ENCODE measurements around the gene MYL6.
"Not testable (repeated sequence)": the region's sequence is repeated elsewhere in the genome, so short reads cannot be mapped to it uniquely, and the experiment has no call there.

The MYL6 gene

DNA sequence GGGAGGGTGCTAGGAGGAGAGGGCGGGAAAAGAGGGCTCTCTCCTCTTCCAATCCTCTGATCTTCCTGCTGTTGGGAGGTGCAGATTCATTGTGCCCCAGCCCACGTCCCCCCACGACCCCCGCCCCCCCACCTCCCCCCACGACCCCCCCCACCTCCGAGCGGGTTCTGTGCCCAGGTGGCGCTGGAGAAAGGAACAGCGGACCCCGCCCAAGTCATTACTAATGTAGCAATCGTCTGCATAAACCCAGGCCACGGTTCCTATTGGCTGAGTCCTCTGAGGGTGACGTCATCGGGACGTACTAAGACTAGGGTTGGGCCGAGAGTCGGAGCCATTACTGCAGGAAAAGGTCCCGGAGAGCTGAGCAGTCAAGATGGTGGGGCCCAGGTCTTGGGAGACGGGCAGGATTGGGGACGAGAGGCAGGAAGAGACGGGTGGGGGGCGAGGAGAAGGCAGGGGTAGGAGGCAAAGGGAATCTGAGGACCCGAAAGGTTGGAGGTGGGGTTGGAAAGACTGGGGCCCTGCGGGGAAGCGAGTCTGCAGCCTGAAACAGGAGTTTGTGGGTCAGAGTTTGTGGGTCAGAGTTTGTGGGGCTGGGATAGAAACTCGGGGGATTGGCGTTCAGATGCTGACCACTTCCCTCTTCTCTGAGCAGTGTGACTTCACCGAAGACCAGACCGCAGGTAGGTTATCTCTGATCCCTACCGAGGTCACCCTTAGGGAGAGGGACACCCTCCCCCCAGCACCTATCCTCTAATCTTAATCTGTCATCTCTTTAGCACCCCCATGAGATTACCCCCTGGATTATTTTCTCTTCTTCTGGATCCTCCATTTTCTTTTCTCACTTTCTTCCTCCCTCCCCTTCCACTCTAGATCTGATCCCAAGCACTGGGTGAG lies at the start of gene MYL6:
MYL6 (plus strand) TSS at position 331 of the 897 bp plus-strand sequence; CDS start at position 374, 43 bp downstream.
- DNase-seq, result peak; percentile 83

DNA sequence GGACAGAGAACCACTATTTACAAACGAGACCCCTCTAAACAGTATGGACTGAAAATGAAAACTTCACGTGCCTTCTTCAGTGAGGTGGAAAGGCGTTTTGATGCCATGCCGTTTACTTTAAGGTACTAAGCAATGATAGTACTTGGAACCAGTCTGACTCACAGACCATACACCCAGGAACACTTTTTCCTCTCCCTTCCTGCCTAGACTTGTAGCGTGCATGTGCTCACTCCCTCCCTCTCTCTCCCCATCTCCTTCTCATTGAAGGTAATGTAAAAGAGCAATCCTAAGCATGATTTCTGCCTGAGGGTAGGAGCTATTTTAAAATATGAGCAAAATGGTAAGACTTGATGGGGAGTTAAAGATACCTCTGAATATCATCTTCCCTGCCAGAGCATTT lies 47.6 kb upstream of the MYL6 start:
- no peak for DNase-seq

DNA sequence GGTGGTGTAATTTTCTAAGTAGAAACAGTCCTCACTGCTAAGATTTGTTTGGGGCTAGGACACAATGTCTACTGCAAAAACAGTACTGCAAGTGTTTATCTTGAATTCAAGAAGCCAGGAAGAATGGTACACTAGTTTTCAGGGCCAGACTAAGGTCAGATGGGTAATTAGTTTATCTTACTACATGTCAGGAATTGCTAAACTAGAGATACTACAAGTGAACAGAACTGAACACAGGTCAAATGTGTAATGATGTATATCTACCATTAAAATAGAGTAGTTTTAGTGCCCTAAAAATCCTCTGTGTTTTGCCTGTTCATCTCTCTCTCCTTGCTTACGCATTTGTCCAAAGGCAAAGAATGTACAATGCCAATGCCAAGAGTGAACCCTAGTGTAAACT lies 44.1 kb upstream of the MYL6 start:
- no peak for DNase-seq

DNA sequence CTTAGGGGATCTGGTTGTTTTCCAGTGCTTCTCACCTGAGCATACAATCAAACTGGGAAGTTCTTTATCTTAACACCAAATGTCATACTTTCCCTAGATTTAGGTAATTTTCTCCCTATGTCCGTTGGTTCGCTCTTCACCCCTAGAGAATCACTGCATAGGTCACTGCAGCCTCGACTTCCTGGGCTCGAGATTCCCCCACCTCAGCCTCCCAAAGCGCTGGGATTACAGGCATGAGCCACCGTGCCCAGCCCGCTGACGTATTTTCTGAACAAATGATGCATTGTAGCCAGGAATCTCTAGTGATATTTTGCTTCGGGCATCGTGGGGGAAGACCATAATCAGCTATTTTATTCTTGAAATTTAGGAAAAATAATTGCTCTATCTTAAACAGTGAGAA lies 42.8 kb upstream of the MYL6 start:
- DNase-seq, result no peak

DNA sequence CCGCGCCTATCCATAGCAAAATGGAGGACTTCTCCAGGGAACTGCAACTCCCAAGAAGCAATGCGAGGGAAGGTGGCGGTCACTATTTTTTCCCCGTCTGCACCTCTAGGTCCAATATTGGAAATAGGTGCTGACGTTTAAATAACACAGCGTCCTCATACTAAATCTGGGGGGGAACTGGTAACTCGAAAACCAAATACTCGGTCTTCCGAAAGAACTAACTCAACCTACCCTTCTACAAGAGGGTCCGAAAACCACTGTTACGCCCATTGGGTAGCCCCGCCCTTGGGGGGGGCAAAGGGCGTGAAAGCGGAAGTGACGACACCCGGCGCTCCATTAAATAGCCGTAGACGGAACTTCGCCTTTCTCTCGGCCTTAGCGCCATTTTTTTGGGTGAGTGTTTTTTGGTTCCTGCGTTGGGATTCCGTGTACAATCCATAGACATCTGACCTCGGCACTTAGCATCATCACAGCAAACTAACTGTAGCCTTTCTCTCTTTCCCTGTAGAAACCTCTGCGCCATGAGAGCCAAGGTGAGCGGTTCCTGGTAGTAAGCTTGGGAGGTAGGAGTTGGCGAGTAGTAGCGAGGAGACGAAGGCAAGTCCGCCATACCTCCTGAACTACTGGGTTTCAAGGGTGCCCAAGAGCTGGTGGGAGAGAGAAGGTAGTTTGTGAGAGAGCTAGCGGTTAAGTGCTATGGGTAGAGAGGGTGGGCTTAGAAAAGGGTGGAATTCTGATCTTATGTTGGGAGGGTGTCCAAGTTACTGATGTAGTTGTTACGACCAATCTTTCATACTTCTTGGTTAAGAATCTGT lies 41.7 kb upstream of the MYL6 start, which contains the start of gene RPL41:
RPL41 (plus strand) TSS at position 367 of the 815 bp plus-strand sequence.
- peak; percentile 90 for DNase-seq

DNA sequence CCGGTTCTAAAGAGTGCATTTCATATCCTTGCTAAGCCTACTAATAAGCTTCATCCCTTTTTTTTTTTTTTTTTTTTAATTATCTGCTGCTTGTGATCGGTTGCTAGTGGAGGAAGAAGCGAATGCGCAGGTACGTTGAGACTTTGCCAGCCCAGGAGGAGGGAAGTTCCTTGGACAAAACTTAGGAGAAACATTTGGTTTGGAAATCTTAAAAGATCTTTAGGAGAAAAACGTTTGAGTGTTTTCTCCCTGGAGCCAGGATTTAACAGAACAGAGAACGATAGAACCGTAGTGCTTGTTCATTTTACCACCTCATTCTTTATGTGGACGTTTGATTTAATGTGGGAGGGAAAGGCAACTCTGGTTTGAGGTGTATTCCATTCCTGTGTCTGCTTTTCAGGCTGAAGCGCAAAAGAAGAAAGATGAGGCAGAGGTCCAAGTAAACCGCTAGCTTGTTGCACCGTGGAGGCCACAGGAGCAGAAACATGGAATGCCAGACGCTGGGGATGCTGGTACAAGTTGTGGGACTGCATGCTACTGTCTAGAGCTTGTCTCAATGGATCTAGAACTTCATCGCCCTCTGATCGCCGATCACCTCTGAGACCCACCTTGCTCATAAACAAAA lies 41.0 kb upstream of the MYL6 start:
- DNase-seq, result not testable (repeated sequence)

DNA sequence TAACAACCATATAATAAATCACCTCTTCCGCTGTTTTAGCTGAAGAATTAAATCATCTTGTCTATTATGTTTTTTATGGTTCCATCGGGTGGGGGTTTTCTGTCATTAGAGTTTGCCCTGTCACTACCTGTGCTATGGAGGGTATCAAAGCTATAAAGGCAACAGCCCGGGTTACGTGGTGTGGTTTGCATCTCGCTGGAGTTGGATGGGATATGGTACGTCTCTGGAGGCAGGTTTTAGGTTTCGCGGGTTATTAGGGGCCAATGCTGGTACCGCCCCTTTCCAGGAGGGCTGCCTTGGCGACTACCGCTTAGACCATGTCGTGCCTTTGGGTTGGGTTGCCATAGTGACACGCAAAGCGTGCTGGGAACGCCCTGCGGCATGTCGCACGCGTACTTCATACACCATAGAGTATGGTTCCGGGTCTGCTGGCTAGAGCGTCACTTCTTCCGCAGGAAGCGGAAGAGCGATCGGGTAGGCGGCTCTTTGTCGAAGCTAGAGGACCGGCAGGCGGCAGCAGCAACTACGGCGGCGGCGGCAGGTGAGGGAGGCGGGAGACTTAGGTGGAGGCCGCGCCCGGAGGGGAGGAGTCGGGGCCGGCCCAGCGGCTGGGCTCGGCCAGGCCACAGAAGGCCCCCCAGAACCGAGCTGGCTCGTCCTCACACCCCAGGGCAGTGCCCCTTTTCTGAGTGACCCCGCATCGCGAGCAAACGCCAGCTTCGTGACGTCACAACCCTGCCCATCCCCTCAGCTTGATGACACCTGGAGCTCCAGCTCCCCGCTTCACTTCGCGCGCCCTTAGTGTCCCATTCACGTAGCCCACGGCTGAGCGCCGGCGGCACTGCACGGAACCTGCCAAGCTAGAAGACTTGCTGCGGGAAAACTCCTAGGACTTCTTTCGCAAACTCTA lies 40.1 kb upstream of the MYL6 start, which contains the start of gene ZC3H10:
ZC3H10 (plus strand) TSS at position 489 of the 910 bp plus-strand sequence. CDS start 2,297 bp downstream, outside the sequence.
- DNase-seq, result peak; percentile 94

DNA sequence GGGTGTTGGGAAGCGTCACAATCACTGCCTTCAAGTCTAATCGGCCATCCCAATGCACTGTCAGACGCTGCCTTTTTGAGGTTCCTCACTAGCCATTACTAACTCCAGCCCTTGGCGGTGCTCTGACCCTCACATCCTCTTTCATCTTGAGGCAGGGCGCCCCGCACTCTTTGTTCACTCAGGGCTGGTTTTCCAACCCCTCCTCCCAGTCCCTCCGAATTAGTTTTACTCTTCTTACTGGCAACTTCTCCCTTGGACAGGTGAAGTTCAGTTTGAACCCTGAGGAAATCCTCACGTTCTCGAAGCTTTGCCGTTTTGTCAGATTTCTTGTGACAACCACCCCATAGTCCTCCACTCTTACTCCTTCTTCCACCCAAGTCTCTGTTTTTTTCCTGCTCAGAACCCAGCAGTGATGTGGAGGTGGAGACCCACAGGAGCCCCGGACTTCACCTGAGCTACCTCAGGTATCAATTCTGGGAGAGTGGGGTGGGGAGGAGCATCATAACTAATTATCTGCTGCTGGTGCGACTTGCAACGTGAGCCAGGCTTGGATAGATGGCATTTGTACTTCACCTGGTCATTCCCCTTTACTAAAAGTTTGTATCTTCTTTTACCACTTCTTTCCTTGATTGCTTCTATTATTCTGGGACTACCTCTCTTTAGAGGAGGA lies 39.3 kb upstream of the MYL6 start:
- no peak for DNase-seq

DNA sequence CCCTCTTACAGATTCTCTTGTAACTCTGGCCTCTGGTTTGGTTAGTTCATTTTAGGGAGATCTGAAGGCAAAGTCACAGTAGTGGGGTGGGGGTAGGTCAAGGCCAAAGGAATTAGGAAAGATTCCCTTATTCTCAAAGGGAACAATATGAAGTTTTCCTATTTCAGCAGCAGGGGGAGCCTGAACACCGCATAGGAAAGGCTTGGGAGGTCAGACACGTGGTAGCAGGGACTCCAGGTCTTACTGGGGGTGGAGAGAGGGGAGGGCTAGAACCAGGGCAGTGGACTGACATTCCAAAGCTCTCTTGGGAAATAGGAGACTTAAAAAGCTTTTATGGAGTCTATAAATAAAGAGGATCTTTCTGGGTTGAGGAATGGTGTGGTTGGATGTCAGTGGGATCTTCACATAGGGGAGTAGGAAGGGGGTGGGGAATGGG lies 38.8 kb upstream of the MYL6 start:
- DNase-seq, result peak; percentile 37

DNA sequence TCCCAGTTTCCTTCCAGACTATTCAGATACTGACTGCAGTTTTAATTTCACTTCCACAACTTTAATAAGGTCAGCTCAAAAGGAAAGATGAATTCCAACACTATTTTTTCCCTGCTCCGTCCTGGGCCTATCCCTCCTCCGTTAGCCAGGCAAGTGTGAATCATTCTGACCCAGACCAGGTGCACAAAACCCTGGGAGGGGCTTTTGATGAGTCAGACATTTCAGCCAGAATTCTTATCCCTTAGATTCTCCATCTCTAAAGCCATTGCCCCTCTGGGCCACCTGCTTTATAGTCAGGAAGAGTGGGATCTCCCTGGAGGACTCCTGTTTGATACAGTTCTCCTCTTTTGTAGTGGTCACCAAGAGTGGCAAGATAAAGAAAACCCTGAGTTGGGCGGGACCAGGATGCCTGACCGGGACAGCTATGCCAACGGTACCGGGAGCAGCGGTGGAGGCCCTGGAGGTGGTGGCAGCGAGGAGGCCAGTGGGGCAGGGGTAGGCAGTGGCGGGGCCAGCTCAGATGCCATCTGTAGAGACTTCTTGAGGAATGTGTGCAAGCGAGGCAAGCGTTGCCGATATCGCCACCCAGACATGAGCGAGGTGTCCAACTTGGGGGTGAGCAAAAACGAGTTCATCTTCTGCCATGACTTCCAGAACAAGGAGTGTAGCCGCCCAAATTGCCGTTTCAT lies 37.9 kb upstream of the MYL6 start:
- DNase-seq, result no peak

DNA sequence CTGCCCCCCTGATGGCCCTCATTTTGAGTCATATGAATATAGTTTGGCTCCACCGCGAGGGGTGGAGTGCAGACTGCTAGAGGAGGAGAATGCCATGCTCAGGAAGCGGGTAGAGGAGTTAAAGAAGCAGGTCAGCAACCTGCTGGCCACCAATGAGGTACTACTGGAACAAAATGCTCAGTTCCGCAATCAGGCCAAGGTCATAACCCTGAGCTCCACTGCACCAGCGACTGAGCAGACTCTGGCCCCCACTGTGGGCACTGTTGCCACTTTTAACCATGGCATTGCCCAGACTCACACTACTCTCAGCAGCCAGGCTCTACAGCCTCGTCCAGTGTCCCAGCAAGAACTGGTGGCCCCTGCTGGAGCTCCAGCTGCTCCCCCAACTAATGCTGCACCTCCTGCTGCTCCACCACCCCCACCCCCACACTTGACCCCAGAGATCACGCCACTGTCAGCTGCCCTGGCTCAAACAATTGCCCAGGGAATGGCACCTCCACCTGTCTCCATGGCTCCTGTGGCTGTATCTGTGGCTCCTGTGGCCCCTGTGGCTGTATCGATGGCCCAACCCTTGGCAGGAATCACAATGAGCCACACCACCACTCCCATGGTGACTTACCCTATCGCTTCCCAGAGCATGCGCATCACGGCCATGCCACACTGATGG lies 36.8 kb upstream of the MYL6 start:
- DNase-seq, result no peak

DNA sequence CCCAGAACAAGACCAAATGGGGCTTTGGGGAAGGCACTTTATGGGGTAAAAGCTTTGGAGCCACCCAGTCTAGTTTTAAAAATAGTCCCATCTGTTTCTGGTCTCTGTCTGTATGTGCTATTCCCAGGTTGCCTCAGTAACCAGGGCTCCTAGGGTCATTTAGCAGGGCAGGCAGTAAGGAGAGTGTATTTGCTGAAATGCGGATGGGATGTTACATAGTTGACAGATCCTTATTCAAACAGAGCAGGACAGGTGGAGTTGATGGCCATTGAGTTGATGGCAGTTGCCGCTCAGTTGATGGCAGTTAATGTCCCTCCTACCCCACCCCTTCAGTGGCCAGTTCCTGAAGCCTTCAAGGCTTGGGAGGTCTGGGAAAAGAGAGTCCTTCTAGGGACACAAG lies 35.5 kb upstream of the MYL6 start:
- DNase-seq, result no peak

DNA sequence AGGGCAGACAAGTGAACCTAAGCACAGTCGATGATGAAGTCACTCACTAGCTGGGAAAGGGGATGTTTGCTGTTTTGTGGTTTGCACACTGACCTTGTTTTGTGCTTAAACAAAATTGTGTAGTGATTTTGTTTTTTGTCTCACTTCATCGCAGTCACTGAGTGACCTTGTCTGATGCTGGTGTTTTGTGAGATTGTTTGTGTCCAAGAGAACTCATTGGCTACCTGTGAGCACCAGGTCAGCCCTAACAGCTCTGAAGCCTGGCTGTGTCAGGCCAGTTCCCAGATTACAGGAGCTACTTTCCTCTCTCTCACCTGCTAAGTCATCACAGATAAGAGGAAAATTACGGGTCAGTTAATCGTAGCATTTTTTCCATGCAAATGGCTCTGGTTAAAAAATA lies 34.0 kb upstream of the MYL6 start:
- DNase-seq, result no peak

DNA sequence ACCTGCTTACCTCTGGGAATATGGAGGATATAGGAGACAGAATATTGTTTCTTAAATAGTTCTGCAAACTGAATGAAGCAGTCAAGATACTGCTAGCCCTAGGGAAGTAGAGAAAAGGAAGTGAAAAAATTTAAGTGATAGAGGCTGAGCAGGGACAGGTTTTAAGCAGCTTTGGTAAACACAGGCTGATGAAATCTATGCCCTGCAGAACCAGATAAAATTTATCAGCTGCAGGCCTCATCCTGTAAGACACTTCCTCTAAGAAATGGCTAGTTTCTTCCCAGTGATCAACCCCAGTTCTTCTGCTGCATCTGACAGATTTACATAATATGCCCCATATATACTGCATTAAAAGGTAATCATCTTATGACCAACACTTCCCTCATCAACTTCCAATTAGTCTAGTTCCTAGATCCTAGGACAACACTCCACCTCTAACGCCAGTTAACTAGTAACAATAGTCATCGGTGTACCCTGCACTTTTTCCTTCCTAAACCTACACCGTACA lies 31.4 kb upstream of the MYL6 start:
- DNase-seq, result no peak

DNA sequence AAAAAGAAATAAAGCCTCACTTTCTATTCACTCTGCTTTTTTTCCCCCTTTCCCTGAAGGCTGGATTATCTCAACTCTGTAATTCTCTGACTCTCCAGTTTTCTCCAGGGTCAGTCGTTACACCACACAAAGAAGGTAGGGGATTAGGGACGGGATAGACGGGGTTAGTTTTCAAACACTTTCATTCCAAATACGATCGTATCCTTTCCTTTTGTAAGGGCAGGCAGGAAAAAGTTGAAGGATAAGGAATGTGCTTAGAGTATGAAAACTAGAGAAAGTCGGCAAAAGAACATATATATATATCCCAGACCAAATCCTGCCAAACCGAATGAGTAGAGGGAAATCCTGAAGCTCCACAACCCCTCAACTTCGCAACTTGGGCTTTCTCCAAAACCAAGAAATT lies 30.7 kb upstream of the MYL6 start:
- DNase-seq, result no peak

DNA sequence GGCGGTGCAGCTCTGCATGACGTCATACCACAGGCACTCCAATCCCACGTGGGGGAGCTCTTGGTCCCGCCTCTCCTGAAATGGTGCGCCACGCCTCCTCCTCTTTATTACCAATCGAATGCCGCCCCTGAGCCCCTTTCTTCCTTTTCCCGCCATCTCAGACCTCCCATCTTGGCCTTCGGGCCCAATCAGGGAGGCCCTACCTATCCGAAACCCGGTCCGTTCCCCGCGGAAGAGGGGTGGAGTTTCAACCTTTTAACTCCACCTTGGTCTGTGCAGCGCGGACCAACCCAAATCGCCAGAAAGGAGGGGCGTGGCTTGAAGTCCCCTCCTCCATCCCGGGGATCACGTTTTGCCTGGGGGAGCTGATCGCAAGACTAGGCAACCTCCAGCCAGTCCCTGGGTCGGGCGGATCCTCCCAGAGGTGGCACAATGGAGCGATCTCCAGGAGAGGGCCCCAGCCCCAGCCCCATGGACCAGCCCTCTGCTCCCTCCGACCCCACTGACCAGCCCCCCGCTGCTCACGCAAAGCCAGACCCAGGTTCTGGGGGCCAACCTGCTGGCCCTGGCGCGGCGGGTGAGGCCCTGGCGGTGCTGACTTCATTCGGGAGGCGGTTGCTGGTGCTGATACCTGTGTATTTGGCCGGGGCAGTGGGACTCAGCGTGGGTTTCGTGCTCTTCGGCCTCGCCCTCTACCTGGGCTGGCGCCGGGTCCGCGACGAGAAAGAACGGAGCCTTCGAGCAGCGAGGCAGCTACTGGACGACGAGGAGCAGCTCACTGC lies 30.1 kb upstream of the MYL6 start, which contains the start of gene ESYT1:
ESYT1 (plus strand) TSS at position 380 of the 782 bp plus-strand sequence; CDS start at position 433, 53 bp downstream.
- DNase-seq, result peak; percentile 96

DNA sequence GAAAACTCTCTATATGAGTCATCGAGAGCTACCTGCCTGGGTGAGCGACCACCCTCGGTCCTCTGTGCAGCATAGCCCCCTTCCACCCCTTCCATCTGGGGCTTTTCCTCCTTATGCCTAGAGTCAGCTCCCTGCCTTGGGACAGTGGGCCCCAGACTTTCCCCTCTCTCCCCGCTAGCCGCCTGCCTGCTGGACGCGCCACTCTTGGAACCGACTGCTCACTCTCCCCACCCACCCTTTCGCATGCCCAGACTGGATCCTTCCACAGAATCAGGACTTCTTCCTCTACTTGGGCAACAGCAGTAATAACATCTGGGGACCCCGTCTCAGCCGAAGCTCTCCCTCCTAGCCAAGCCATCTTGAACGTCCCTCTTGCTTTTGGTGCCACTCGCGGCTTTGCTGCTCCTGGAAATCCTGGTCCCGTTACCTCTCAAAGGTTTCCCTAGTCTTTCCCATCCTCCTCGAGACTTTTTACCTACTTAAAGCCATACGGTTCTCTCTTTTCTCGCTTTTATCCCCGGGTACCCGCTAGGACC lies 29.4 kb upstream of the MYL6 start:
- no peak for DNase-seq

DNA sequence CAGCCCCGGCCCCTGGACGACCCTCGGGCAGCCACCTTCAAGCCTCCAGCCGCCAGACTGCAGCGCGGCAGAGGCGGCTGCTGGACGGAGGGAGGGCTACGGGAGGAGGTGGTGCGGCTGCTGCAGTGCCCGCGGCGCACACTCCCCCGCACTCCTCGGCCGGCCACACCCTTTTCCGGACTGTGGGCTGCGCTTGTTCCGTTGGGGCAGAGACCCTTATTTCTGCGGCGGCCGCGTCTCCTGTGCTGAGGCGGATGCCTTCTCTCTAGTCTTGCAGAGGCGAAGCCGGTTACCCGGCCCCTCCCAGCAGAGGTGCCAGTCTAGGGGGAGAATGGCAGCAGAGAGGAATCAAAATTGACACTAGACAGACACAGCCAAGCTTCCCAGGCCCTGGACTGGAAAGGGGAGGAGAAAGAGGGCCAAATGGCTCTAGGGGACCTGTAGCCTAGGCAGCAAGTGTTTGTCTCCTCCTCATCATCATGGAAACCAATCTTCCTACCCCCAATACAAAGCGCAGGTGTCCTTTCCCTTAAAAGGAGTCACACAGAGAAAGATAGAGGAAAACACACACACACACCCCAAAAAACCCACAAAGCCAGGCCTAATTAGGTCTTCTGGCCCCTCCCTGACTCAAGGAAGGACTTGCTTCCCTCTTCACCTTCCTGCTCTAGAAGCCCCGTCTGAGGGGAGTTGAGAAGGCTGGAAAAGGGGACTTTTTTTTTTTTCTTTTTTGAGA lies 28.8 kb upstream of the MYL6 start:
- peak; percentile 76 for DNase-seq
